Pulmonary artery endothelial cell (primary cell): ENCODE results near the gene PCIF1. TPM values are rescaled to one million over a fixed set of nuclear protein-coding genes. Genes with fewer than 3 reads are reported as not detected.
"Not testable (repeated sequence)": the region's sequence is repeated elsewhere in the genome, so short reads cannot be mapped to it uniquely, and the experiment has no call there.

Experiments used
- DNase-seq: peaks from one replicate; pipeline ENCODE4 v3.0.0-alpha.2; 2011; ENCODE audit warnings: low read depth, low spot score
- total RNA-seq: library from RNA; depleted of rRNA; stranded (reverse); fragments of >200 nt; gene quantifications from 2 replicates; pipeline ENCODE4 v1.2.3, GENCODE V29; 2014

The PCIF1 gene
- total RNA-seq, 1 donor from 2014 or later: 9.3 TPM

GRCh38 chr20:45946149-45946970 lies 11.9 kb downstream of the PCIF1 start:
- no peak for DNase-seq

GRCh38 chr20:45947110-45947866 lies 12.8 kb downstream of the PCIF1 start:
- DNase-seq: no peak

GRCh38 chr20:45948261-45948733 lies 13.8 kb downstream of the PCIF1 start:
- no peak for DNase-seq

- DNase-seq: no peak
Measured at GRCh38 chr20:45948742-45949541, 14.5 kb downstream of the PCIF1 start.

GRCh38 chr20:45949542-45950329 lies 15.3 kb downstream of the PCIF1 start:
- no peak for DNase-seq

GRCh38 chr20:45950330-45950646 lies 15.8 kb downstream of the PCIF1 start:
- DNase-seq: no peak

GRCh38 chr20:45951925-45952834 lies 17.7 kb downstream of the PCIF1 start:
- no peak for DNase-seq

GRCh38 chr20:45952861-45953260 lies 18.4 kb downstream of the PCIF1 start:
- no peak for DNase-seq

- no peak for DNase-seq
Measured at GRCh38 chr20:45953672-45954071, 19.2 kb downstream of the PCIF1 start.

- not testable (repeated sequence) for DNase-seq
Measured at GRCh38 chr20:45956326-45956725, 21.8 kb downstream of the PCIF1 start.

- DNase-seq: no peak
Measured at GRCh38 chr20:45957021-45957941, 22.8 kb downstream of the PCIF1 start.

GRCh38 chr20:45958593-45958992 lies 24.1 kb downstream of the PCIF1 start:
- no peak for DNase-seq

- no peak for DNase-seq
Measured at GRCh38 chr20:45959126-45959525, 24.6 kb downstream of the PCIF1 start.

- no peak for DNase-seq
Measured at GRCh38 chr20:45959956-45960630, 25.6 kb downstream of the PCIF1 start.

- no peak for DNase-seq
Measured at GRCh38 chr20:45962031-45962755, 27.7 kb downstream of the PCIF1 start.

GRCh38 chr20:45963059-45964005 lies 28.8 kb downstream of the PCIF1 start:
- DNase-seq: no peak

GRCh38 chr20:45964006-45964400 lies 29.5 kb downstream of the PCIF1 start:
- no peak for DNase-seq
